Erythroblast (primary cell): ENCODE data around the gene PPFIBP2.

Source experiments
- GATA1 ChIP-seq: IDR thresholded peaks from 2 replicates; pipeline ENCODE4 v1.6.1; 2011; ENCODE audit warnings: low read depth, mild to moderate bottlenecking, control low read depth, low read length, moderate library complexity
- POLR2A ChIP-seq: IDR thresholded peaks from 2 replicates; pipeline ENCODE4 v1.6.1; 2011; ENCODE audit warnings: mild to moderate bottlenecking, low read length

DNA sequence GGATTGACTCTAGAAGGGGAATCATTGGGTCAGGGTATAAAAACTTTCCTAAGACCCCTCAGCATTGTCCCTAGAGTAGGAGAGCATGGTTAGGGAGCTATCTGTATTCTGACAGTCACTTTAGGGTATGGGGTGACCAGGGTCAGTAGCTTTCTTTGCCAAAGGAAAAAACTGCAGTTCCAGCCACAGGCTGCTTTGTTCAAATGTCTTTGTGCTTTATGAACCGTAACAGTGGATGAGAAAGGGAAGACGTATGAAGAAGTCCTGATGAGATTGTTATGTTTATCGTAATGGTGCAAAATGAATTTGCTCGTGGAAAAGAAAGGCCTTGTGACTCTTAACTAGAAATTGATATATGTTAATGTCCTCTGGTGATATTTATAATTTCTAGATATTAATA lies 129.5 kb downstream of the PPFIBP2 start:
- TF ChIP-seq POLR2A (no peak), GATA1 (no peak)
